DND-41 (cell line): ENCODE measurements around the gene TUBB2B.

ENCODE experiments used
- CTCF ChIP-seq: IDR thresholded peaks from 2 replicates; pipeline ENCODE4 v1.5.1; 2012; ENCODE audit warnings: borderline replicate concordance, low read length, moderate library complexity, mild to moderate bottlenecking; ENCODE audit not compliant: poor library complexity, severe bottlenecking; ENCODE audit errors: extremely low read depth
- EZH2 ChIP-seq: IDR thresholded peaks from 3 replicates; pipeline ENCODE4 v1.6.1; 2012; ENCODE audit warnings: borderline replicate concordance, low read depth, mild to moderate bottlenecking, moderate library complexity, low read length, inconsistent platforms; ENCODE audit not compliant: severe bottlenecking

GRCh38 chr6:3265671-3266070, 38.2 kb upstream of the TUBB2B start:
- TF ChIP-seq CTCF (no peak), EZH2 (no peak)
